DND-41 (cell line): ENCODE data around the gene ACOXL.

Experiments
- EZH2 ChIP-seq: IDR thresholded peaks from 3 replicates; pipeline ENCODE4 v1.6.1; 2012; ENCODE audit warnings: borderline replicate concordance, low read depth, mild to moderate bottlenecking, moderate library complexity, low read length, inconsistent platforms; ENCODE audit not compliant: severe bottlenecking
- TF ChIP-seq, protein P1 (sequence below): IDR thresholded peaks from 2 replicates; pipeline ENCODE4 v1.5.1; 2012; ENCODE audit warnings: borderline replicate concordance, low read length, moderate library complexity, mild to moderate bottlenecking; ENCODE audit not compliant: poor library complexity, severe bottlenecking; ENCODE audit errors: extremely low read depth

DNA sequence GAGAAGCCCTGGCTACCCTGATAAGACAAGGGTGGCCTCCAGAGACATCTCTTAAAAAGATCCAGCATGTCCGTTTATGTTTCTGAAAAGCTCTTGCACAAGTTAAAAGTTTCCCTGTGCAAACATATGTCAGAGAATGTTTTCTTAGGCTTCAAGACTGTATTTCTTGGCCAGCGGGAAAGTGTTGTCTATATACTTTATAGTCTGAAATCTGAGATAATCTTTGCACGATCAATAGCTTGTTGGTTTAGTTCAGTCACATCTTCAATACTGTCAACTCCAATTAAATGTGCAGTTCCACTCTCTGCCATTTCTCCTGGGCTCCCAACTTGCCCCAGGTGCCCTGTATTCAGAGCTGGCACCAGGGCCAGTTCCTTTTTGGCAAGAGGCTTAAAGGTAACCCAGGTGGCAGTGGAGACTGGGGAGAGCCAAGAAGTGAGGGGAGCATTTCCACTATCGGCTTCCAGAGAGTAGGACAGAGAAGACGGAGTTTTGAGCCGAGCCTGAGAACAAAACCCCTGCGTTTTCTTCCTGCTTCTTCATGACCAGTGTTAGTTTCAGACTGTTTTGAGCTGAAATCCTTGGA, 64.4 kb downstream of the ACOXL start:
- TF ChIP-seq, protein P1, sequence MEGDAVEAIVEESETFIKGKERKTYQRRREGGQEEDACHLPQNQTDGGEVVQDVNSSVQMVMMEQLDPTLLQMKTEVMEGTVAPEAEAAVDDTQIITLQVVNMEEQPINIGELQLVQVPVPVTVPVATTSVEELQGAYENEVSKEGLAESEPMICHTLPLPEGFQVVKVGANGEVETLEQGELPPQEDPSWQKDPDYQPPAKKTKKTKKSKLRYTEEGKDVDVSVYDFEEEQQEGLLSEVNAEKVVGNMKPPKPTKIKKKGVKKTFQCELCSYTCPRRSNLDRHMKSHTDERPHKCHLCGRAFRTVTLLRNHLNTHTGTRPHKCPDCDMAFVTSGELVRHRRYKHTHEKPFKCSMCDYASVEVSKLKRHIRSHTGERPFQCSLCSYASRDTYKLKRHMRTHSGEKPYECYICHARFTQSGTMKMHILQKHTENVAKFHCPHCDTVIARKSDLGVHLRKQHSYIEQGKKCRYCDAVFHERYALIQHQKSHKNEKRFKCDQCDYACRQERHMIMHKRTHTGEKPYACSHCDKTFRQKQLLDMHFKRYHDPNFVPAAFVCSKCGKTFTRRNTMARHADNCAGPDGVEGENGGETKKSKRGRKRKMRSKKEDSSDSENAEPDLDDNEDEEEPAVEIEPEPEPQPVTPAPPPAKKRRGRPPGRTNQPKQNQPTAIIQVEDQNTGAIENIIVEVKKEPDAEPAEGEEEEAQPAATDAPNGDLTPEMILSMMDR, result no peak
- TF ChIP-seq EZH2, result no peak
